Measurements from ENCODE around the gene PARD3.

- TF ChIP-seq CTCF (conservative IDR thresholded peaks at IDR 0.05 in 1 of 2, IDR thresholded peaks at IDR 0.05 in 1 of 2; ENCODE audit: low read depth in 1 of 2, low read length in 2 of 2) (no peak), EZH2 (IDR thresholded peaks at IDR 0.05; ENCODE audit: low read length, missing control alignments) (no peak)
These were observed 72.6 kb downstream of the PARD3 start for GRCh38 chr10:34742456-34742855.

All from fibroblast of lung (primary cell).